CD4-positive, alpha-beta T cell (primary cell): ENCODE results near the gene MLKL. TPM values are rescaled to one million over a fixed set of nuclear protein-coding genes. Genes with fewer than 3 reads are reported as not detected.

ENCODE experiments used
- ATAC-seq: fragments of 200-7000 bp; cut with Tn5 transposase; one replicate; pipeline ENCODE4 v1.10.0; 2022; ENCODE audit warnings: mild to moderate bottlenecking; ENCODE audit not compliant: poor library complexity
- CTCF ChIA-PET: fragments of 350-600 bp; sonication (Branson Sonifier 250); formaldehyde crosslinking; loops from one replicate; lab custom pipeline; 2021; ENCODE audit warnings: antibody characterized with exemption, inconsistent platforms; lab: Charles Lee
- POLR2A ChIA-PET: fragments of 350-600 bp; sonication (Branson Sonifier 250); formaldehyde crosslinking; loops from one replicate; lab custom pipeline; 2021; ENCODE audit warnings: antibody characterized with exemption, inconsistent platforms; lab: Charles Lee
- DNase-seq, 14 experiments: peaks; one replicate each; pipeline ENCODE4 v3.0.0-alpha.2; 2013 to 2020; ENCODE audit warnings: mixed read lengths in 2 of 14
- H3K27ac ChIP-seq, 2 donors: one replicate each; pipeline versions ENCODE4 v1.5.1 to v1.7.0; 2013; ENCODE audit warnings: low read length in 2 of 2, low read depth in 1 of 2, mild to moderate bottlenecking in 1 of 2
- H3K27me3 ChIP-seq, 2 experiments: 1 replicate in 1 of 2; 2 replicates in 1 of 2; pipeline versions ENCODE4 v1.6.1 to v1.7.0; 2013; ENCODE audit warnings: low read length in 2 of 2, control low read depth in 1 of 2, mild to moderate bottlenecking in 1 of 2, moderate library complexity in 1 of 2; ENCODE audit not compliant: insufficient read depth in 2 of 2, control insufficient read depth in 1 of 2
- H3K36me3 ChIP-seq: one replicate; pipeline ENCODE4 v1.6.1; 2013; ENCODE audit warnings: low read length, control low read depth; ENCODE audit not compliant: insufficient read depth
- H3K4me1 ChIP-seq: one replicate; pipeline ENCODE4 v1.6.1; 2013; ENCODE audit warnings: low read length, control low read depth; ENCODE audit not compliant: insufficient read depth
- H3K4me3 ChIP-seq: one replicate; pipeline ENCODE4 v1.5.1; 2013; ENCODE audit warnings: mild to moderate bottlenecking, low read length, moderate library complexity
- H3K9me3 ChIP-seq, 2 experiments: 1 replicate in 1 of 2; 2 replicates in 1 of 2; pipeline versions ENCODE4 v1.6.1 to v1.7.0; 2013; ENCODE audit warnings: low read length in 2 of 2, mild to moderate bottlenecking in 2 of 2, control low read depth in 1 of 2, moderate library complexity in 1 of 2; ENCODE audit not compliant: control insufficient read depth in 1 of 2, insufficient read depth in 1 of 2
- H3K27ac Mint-ChIP-seq: one replicate; pipeline ENCODE4 v1.8.0; 2020; ENCODE audit warnings: mixed read lengths
- H3K27me3 Mint-ChIP-seq: one replicate; pipeline ENCODE4 v1.8.0; 2021; ENCODE audit warnings: mixed read lengths
- H3K36me3 Mint-ChIP-seq: one replicate; pipeline ENCODE4 v1.8.0; 2021; ENCODE audit warnings: low read depth, mixed read lengths
- H3K4me1 Mint-ChIP-seq: one replicate; pipeline ENCODE4 v1.8.0; 2021; ENCODE audit warnings: low read depth, mixed read lengths
- H3K4me3 Mint-ChIP-seq: one replicate; pipeline ENCODE4 v1.8.0; 2020; ENCODE audit warnings: mild to moderate bottlenecking, mixed read lengths
- H3K9me3 Mint-ChIP-seq: one replicate; pipeline ENCODE4 v1.8.0; 2020; ENCODE audit warnings: mixed read lengths
- CTCF ChIP-seq: fragments of 200-600 bp; IDR thresholded peaks from one replicate; pipeline ENCODE4 v1.8.0; 2022; ENCODE audit warnings: antibody characterized with exemption, mild to moderate bottlenecking
- intact Hi-C, 2 experiments: fragments of 100-400 bp; cut with DNase I in 1 of 2; cut with micrococcal nuclease in 1 of 2; formaldehyde crosslinking; loops; one replicate each; pipeline versions ENCODE4 v1.15.1 to v1.9.0; 2023 to 2025; cut with DNase I, micrococcal nuclease
- total RNA-seq, 174 experiments: library from RNA in 2 of 174; stranded (reverse) in 2 of 174; gene quantifications; one replicate each; pipeline ENCODE4 v1.2.3 and lab custom pipeline; 2021 to 2026

Gene MLKL
- total RNA-seq, 2 experiments from 2014 or later, result 29.1 to 30.0 TPM

- no peaks in the 10 kb centered on the region for H3K9me3 Mint-ChIP-seq
Observed at GRCh38 chr16:74736531-74737157, 36.0 kb upstream of the MLKL start.

GRCh38 chr16:74735554-74735953, 34.9 kb upstream of the MLKL start:
- Histone ChIP-seq H3K4me3 (no peak overlapping the region), H3K9me3 (no peaks in the 10 kb centered on the region), H3K36me3 (no peaks in the 10 kb centered on the region), H3K27me3 (no peaks in the 10 kb centered on the region), H3K27ac (no peak overlapping the region), H3K4me1 (no peaks in the 10 kb centered on the region)
- Mint-ChIP-seq H3K9me3 (no peaks in the 10 kb centered on the region), H3K36me3 (no peaks in the 10 kb centered on the region), H3K27ac (no peak overlapping the region), H3K4me1 (peaks cover 5% of the 10 kb centered on the region), H3K27me3 (no peaks in the 10 kb centered on the region), H3K4me3 (no peak overlapping the region)
- intact Hi-C loops, result no loop called here
- ATAC-seq (no peak), DNase-seq (no peak)
- ChIA-PET CTCF (no interaction called here), POLR2A (no interaction called here)
- no peak for TF ChIP-seq CTCF

More at GRCh38 chr16:74736531-74737157, 36.0 kb upstream of the MLKL start:
- no peak overlapping the region for H3K4me3 ChIP-seq
- no peak for ATAC-seq
- H3K4me3 Mint-ChIP-seq, result no peak overlapping the region
- H3K4me1 ChIP-seq, result no peaks in the 10 kb centered on the region
- H3K36me3 Mint-ChIP-seq, result no peaks in the 10 kb centered on the region
- ChIA-PET POLR2A (no interaction called here), CTCF (no interaction called here)
- no peaks in the 10 kb centered on the region for H3K27me3 ChIP-seq
- no peaks in the 10 kb centered on the region for H3K36me3 ChIP-seq
- H3K9me3 ChIP-seq, result no peaks in the 10 kb centered on the region
- H3K4me1 Mint-ChIP-seq, result no peaks in the 10 kb centered on the region
- no peak for DNase-seq
- H3K27ac Mint-ChIP-seq, result no peak overlapping the region
- intact Hi-C loops, result no loop called here
- H3K27me3 Mint-ChIP-seq, result no peaks in the 10 kb centered on the region
- TF ChIP-seq CTCF, result no peak
- H3K27ac ChIP-seq, result no peak overlapping the region

- H3K4me3 ChIP-seq, result no peak overlapping the region
- H3K27ac ChIP-seq, result no peak overlapping the region
- H3K9me3 ChIP-seq, result no peaks in the 10 kb centered on the region
- H3K27ac Mint-ChIP-seq, result no peak overlapping the region
- TF ChIP-seq CTCF, result no peak
- no peaks in the 10 kb centered on the region for H3K27me3 Mint-ChIP-seq
- DNase-seq (no peak), ATAC-seq (no peak)
- no peak overlapping the region for H3K4me3 Mint-ChIP-seq
- H3K9me3 Mint-ChIP-seq, result no peaks in the 10 kb centered on the region
- ChIA-PET CTCF (no interaction called here), POLR2A (no interaction called here)
- H3K27me3 ChIP-seq, result no peaks in the 10 kb centered on the region
- H3K36me3 Mint-ChIP-seq, result no peaks in the 10 kb centered on the region
- H3K4me1 Mint-ChIP-seq, result peaks cover 9% of the 10 kb centered on the region
- H3K36me3 ChIP-seq, result no peaks in the 10 kb centered on the region
- peaks cover 3% of the 10 kb centered on the region for H3K4me1 ChIP-seq
- intact Hi-C loops, result no loop called here
Observed at GRCh38 chr16:74735162-74735452, 34.4 kb upstream of the MLKL start.
